Measurements from ENCODE around the gene GRIK3.

DNA sequence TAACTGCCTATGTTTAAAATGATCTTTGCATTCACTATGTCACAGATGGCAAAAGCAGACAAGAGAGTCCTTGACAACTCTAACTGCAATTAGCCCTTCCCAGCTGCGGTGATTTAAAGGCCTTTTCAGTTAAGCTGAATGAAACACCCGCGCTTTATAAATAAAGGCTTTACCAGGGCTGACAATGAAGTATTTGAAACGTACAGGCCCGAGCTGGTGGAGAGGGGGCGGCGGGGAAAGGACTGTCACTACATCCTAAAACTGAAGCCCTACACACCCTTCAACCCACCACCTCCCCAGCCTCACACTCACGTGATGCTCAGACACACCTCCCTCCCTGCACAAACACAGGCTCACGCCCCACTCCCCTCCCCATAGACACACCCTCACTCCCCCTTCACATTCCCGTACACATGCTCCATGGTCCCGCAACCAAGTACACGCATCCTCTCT is 45.5 kb downstream of the GRIK3 start:
- TF ChIP-seq JUNB (IDR thresholded peaks at IDR 0.05; ENCODE audit: unreplicated experiment) (no peak), CTCF (conservative IDR thresholded peaks at IDR 0.05; ENCODE audit: low read depth in 2 of 2) (no peak), EZH2 (IDR thresholded peaks at IDR 0.05; ENCODE audit: low read depth, unreplicated experiment) (no peak)
